Testis (tissue), 2 donors: ENCODE data around the gene SHROOM1.

Source experiments
- CTCF ChIP-seq, 3 experiments: fragments of 450-650 bp in 2 of 3; fragments of 200-600 bp in 1 of 3; sonication (generic) in 1 of 3; IDR thresholded peaks; one replicate each; pipeline ENCODE4 v1.5.1; 2016 to 2019; ENCODE audit warnings: antibody characterized with exemption in 3 of 3, mild to moderate bottlenecking in 2 of 3, moderate library complexity in 1 of 3
- POLR2A ChIP-seq: fragments of 450-650 bp; IDR thresholded peaks from one replicate; pipeline ENCODE4 v1.6.1; 2017; ENCODE audit warnings: antibody characterized with exemption, mild to moderate bottlenecking, moderate library complexity

GRCh38 chr5:132837868-132838267 lies 7.4 kb upstream of the SHROOM1 start:
- TF ChIP-seq CTCF (IDR thresholded peaks at IDR 0.05) (no peak), POLR2A (no peak)
